ENCODE measurements around the gene BTBD9. TPM values are rescaled to one million over a fixed set of nuclear protein-coding genes. Genes with fewer than 3 reads are reported as not detected.

The BTBD9 gene
- total RNA-seq, 2 donors from 2014 or later = 16.3 to 22.9 TPM

- intact Hi-C loops (cut with DNase I) = no loop called here
- no peak for DNase-seq (ENCODE audit: low spot score)
Observed at GRCh38 chr6:38525888-38526287, 113.8 kb downstream of the BTBD9 start.

DNA sequence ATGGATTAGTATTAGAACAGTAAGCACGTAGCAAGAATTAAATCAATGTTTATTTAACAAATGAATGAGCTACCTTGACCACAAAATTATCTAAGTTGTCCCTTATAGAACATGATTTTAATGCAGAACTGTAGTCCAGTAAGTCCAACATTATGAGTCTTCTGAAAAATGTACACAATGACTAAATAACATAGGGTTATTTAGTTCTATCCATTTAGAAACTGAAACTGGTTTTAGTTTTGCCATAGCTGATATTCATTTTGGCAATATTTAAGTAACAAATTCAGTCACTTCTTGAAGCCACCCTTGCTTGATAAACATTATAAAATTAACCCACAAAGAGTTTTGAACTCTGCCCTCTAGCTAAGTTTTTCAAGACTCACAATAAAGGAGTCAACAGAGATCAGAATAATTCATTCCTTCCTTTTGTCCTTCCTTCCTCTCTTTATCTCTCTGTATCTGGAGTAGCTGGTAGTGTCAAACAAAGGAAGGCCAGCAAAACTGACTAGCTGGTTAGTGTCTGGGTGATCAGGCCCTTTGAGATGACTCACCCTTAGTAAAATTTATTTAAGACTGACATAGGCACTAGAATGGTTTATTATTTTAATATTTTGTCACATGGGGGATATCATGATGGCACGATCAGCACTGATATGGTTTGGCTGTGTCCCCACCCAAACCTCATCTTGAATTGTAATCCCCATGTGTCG, 115.1 kb downstream of the BTBD9 start:
- intact Hi-C loops (cut with DNase I) = no loop called here
- no peak for DNase-seq (ENCODE audit: low spot score)

- intact Hi-C loops (cut with DNase I) = no loop called here
- no peak for DNase-seq (ENCODE audit: low spot score)
Observed at GRCh38 chr6:38522322-38522721, 117.4 kb downstream of the BTBD9 start.

DNA sequence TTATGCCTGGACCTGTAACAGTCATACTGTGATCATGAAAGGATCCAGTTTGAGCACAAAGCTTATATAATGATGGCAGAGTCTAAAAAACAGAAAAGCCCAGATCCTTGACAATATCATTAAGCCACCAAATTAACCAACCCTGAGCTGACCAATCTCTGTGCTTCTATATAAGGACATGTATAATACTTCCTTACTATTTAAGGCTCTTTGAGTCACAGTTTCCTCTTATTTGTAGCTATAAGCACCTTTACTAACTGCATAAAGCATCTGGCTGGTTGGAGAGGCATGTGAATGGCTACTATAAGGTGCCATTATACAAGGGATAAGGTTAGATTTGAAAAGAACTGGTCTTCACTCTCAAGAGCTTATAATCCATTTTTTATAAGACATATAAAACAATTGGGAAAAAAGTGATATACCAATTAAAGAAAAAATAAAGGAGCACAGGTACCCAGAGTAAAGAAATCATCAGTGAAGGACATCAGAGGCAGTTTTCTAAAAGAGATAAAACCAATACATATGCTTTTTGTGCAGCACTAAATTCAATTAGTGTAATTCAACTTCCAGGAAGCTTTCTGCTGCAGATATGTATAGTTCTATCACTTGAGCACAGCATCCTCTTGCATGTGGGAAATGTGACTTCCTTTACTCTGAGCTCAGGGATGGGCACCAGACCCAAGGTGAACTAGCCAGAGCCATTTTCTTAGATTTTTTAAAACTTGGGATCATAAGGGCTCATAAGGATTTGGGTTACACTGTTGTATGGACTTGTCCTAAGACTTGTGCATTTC, 121.0 kb downstream of the BTBD9 start:
- intact Hi-C loops (cut with DNase I) = no loop called here
- no peak for DNase-seq (ENCODE audit: low spot score)

DNA sequence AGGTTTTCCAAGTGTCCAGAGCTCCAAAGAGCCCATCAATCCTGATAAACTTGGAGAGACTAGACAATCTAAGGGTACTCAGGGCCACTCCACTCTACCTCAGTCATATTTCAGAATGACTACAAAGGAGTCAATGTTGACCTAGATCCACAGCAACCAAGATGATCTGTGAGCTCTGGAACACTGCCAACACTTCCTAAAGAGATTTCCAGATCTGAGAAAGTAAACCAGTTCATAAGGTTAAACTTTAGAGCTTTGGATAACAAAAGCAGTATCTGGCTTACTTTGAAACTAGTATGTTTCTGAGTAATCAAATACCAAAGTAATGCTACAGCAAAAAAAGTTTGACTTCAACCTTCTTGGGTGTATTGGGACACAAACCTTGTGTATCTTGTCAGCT, 122.7 kb downstream of the BTBD9 start:
- no peak for DNase-seq (ENCODE audit: low spot score)
- intact Hi-C loops (cut with DNase I) = no loop called here

DNA sequence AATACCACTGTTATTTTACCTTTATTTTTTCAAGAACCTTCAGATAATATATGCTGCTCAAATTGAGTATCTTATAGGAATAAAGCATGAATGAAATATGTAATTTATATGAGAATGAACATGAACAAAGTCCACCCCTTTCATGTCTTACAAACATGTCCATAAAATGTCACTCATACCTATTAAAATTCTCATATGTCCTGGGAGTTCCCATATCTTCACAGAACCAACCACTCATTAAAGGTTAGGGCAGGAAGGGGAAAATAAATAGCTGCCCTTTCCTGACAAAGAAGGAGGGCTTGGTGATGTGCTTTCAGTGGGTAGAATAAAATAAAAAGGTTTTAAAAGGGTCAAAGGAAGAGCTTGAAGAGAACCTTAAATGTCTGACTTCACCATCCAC, 125.3 kb downstream of the BTBD9 start:
- intact Hi-C loops (cut with DNase I) = no loop called here
- DNase-seq (ENCODE audit: low spot score) = no peak

DNA sequence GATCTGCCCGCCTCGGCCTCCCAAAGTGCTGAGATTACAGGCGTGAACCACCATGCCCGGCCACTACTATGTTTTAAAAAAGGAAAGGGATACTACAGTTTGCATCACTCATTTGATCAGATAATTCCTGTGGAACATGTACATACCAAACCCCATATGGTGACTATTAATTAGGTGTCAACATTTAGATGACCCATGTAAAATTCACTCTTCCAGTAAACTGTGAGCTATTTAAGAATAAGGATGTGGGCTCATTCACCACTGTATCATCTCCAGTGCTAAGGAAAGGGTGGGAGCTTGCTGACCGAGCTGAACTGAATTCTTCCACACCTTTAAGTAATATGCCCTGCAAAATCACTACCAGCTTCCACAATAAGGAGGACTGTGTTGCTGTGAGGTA, 127.5 kb downstream of the BTBD9 start:
- DNase-seq (ENCODE audit: low spot score) = no peak
- intact Hi-C loops (cut with DNase I) = no loop called here

GRCh38 chr6:38510205-38510604, 129.5 kb downstream of the BTBD9 start:
- intact Hi-C loops (cut with DNase I) = no loop called here
- no peak for DNase-seq (ENCODE audit: low spot score)

GRCh38 chr6:38509713-38510112, 130.0 kb downstream of the BTBD9 start:
- DNase-seq (ENCODE audit: low spot score) = no peak
- intact Hi-C loops (cut with DNase I) = no loop called here

- DNase-seq (ENCODE audit: low spot score) = no peak
- intact Hi-C loops (cut with DNase I) = no loop called here
Observed at GRCh38 chr6:38508894-38509293, 130.8 kb downstream of the BTBD9 start.

DNA sequence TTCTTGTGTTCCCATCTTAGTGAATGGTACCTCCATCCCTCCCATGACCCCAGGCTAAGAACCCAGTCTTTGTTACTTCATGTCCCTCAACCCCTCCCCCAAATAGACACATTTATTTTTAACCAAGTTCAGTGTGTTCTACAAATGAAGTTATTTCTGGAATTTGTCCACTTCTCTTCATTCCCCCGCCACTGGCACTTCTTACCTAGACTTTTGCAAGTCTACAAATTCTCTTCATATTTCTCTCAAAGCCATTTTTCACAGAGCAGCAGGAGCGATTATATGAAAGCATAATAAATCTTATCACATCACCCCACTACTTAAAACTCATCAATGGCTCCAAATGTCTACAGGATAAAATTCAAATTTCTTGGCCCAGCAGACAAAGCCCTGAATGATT, 131.4 kb downstream of the BTBD9 start:
- no peak for DNase-seq (ENCODE audit: low spot score)
- intact Hi-C loops (cut with DNase I) = no loop called here

DNA sequence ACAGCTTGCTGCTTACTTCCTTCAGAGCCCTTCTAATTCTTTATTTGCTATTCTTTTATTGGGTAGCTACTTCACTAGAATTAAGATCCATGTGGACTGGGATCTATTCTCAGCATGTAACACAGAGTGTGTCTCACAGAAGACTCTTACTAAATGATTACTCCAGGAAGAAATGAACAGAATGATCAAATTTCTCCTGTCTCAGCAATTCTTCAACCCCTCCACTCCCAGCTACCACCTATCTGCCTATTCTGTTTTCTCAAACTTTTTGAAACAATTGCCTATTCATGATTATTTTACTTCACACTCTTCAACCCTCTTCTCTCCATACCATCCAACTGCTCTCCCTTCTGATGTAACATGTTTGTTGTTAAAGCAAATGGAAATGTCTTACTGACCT, 132.6 kb downstream of the BTBD9 start:
- intact Hi-C loops (cut with DNase I) = no loop called here
- DNase-seq (ENCODE audit: low spot score) = no peak

DNA sequence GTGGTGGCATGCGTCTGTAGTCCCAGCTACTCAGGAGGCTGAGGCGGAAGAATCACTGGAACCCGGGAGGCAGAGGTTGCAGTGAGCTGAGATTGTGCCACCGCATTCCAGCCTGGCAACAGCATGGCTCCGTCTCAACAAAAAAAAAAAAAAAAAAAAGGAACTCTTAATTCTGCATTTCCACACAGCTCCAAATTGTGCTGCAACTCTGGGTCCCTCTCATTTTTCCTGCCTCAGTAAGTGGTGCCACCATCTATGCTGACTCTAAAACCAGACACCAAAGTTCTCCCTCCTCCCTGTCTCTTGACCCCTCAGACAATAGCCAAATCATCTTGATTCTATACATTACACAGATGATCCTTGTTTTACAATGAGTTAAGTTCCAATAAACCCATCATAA, 133.9 kb downstream of the BTBD9 start:
- no peak for DNase-seq (ENCODE audit: low spot score)
- intact Hi-C loops (cut with DNase I) = no loop called here

GRCh38 chr6:38504996-38505395, 134.7 kb downstream of the BTBD9 start:
- intact Hi-C loops (cut with DNase I) = no loop called here
- no peak for DNase-seq (ENCODE audit: low spot score)

DNA sequence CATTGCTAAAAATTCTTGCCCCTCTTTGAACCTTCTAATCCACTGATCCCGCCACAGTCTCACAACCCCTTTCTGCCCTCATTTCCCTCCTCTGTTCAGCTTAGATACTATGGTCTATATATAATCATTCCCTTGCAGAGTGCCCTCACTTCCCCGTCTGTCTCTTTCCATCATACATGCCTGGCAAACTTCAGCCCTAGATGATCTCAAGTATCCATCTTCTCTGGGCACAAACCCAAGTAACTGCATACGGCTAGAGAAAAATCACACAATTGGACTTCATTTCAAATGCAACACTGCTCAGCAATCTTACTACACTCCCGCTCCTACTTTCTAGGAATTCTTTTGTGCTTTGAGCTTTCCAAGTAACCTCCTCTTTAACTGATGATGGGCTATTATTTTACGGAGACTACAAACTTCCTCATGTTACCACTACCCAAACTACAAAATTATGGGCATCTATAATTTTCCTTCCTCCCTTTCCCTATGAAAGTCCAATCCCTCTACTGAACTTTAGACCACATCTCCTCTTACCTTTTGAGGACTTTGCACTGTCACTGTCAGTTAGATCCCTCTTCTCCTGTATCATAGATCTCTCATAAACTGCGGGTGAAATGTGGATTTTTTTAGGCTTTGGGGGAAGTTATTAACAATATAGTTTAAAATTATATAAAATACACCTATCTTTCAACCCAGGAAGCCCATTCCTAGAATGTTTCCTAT, 135.6 kb downstream of the BTBD9 start:
- DNase-seq (ENCODE audit: low spot score) = no peak
- intact Hi-C loops (cut with DNase I) = no loop called here

GRCh38 chr6:38503032-38503773, 136.5 kb downstream of the BTBD9 start:
- no peak for DNase-seq (ENCODE audit: low spot score)
- intact Hi-C loops (cut with DNase I) = no loop called here

- DNase-seq (ENCODE audit: low spot score) = no peak
- intact Hi-C loops (cut with DNase I) = no loop called here
Observed at GRCh38 chr6:38502423-38502822, 137.3 kb downstream of the BTBD9 start.

DNA sequence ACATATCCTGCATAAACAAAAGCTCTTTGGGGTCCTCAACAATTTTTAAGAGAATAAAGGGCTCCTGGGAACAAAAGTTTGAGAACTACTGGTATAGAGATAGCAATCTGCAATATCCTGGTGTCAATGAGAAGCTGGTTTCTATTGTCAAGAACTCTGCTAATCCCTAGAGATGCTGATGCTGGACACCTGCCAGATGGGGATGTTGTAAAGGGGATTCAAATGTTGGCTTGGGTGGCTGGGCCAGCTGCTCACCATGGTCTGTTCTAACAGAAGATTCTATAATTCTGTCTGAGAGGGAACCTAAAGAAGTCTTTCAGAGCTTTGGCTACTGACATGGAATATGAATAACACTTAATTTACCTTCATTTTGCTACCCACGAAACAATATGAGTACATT, 137.8 kb downstream of the BTBD9 start:
- intact Hi-C loops (cut with DNase I) = no loop called here
- no peak for DNase-seq (ENCODE audit: low spot score)

DNA sequence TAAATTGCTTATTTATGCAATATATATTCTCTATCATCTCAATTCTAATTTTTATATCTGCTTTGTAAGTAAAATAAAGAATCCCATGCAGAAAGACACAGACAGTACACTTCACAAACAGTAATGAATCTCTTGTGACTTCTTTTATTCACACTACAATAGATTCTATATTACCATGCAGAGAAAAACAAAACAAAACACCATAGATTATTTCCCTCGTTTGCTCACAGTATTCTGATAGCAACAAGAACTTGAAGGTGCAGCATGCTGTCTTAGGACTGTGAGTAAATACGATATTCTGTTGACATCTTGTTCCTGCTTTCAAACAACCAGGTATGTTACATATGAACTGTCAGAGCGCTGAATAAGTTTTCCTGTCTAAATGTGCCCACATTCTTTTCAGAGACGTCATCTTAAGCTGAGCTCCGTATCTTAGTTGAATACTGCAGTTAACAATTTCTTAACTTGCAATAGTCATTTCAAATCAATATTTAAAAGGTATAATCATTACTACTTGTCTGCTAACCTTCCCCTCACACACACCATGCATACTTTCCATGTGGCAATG, 140.1 kb downstream of the BTBD9 start:
- DNase-seq (ENCODE audit: low spot score) = no peak
- intact Hi-C loops (cut with DNase I) = no loop called here

Data from posterior vena cava (tissue), 2 donors.